ENCODE measurements around the gene CABLES2. TPM values are rescaled to one million over a fixed set of nuclear protein-coding genes. Genes with fewer than 3 reads are reported as not detected.
"Not testable (repeated sequence)": the region's sequence is repeated elsewhere in the genome, so short reads cannot be mapped to it uniquely, and the experiment has no call there.

CABLES2 gene
- total and polyA plus RNA-seq, 2 donors = 2.1 to 5.7 TPM

DNA sequence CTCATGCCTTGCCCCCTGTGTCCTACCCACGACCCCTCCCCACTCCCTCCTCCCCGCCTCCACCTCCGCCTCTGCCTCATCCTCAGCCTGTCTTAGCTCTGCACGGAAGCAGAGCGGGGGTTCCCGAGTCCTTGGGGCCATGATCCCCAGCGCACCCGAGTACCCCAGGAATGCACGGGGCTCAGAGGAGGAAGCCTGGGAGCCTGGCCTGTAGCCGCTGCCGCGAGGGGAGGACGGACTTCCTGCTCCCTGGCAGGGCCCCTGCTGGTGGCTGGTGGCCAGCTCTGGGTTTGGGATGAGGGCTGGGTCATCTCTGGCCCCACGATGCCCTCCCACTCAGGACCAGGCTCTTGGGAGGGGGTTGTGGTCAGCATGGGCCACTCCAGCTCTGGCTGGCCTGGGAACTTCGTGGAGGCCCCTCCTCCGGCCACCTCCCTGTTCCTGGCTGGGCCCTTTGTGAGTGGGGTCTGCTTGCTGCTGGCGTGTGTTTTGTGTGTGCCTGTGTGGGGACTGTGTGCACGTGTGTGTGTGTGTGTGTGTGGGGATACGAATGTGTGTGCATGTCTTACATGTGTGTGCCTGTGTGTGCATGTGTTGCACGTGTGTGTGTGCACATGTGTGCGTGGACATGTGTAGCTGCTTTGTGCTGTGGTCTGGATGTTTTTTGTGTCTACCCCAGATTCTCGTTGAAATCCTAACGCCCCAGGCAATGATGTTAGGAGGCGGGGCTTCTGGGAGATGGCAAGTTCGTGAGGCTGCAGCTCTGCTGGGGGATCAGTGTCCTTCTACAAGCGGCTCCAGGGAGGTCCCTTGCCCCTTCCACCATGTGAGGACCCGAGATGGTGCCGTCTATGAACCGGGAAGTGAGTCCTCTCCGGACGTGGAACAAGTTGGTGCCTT lies 21.6 kb upstream of the CABLES2 start:
- Histone ChIP-seq H3K4me3 (ENCODE audit: low read depth, low read length) (no peak overlapping the region), H3K4me1 (ENCODE audit: insufficient read depth) (no peaks in the 10 kb centered on the region), H3K36me3 (ENCODE audit: insufficient read depth) (no peaks in the 10 kb centered on the region), H3K27ac (ENCODE audit: low read depth) (no peak overlapping the region)
- 61% methylated on average over 31 of the region's 31 CpGs for WGBS
- no peak for DNase-seq (ENCODE audit: extremely low spot score)

DNA sequence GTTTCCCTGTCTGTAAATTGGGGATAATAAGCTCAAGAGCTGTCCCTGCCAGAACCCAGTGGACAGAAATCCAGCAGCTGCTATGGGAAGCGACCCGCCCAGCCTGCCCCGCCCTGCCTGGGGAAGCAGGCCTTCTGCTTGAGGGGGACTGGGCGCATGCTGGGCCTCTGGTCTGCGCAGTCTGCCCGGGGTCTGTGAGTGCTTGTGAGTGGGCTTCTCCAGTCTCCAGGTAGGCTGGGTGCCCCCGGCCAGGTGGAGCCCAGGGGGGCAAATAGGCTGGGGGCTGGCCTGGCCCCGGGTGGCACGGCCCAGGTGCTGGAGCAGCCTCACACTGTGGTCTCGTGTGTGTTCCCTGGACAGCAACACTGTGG lies 20.9 kb upstream of the CABLES2 start:
- H3K4me1 ChIP-seq (ENCODE audit: insufficient read depth) = no peaks in the 10 kb centered on the region
- no peak overlapping the region for H3K4me3 ChIP-seq (ENCODE audit: low read depth, low read length)
- DNase-seq (ENCODE audit: extremely low spot score) = no peak
- no peaks in the 10 kb centered on the region for H3K36me3 ChIP-seq (ENCODE audit: insufficient read depth)
- peak overlapping the region; percentile 64 for H3K27ac ChIP-seq (ENCODE audit: low read depth)
- 77% methylated on average over 10 of the region's 10 CpGs for WGBS

GRCh38 chr20:62427172-62428001 lies 20.3 kb upstream of the CABLES2 start, which contains the start of gene RBBP8NL:
RBBP8NL (minus strand) TSS chr20:62427539; CDS start chr20:62419647, 7,892 bp downstream.
- Histone ChIP-seq H3K4me1 (ENCODE audit: insufficient read depth) (no peaks in the 10 kb centered on the region), H3K36me3 (ENCODE audit: insufficient read depth) (no peaks in the 10 kb centered on the region), H3K27ac (ENCODE audit: low read depth) (peak within 1 kb of the TSS; percentile 64), H3K4me3 (ENCODE audit: low read depth, low read length) (no peak within 1 kb of the TSS)
- 78% methylated on average over 28 of the region's 28 CpGs for WGBS
- peak; percentile 91 for DNase-seq (ENCODE audit: extremely low spot score)

GRCh38 chr20:62426699-62427131 lies 19.6 kb upstream of the CABLES2 start:
- Histone ChIP-seq H3K4me1 (ENCODE audit: insufficient read depth) (no peaks in the 10 kb centered on the region), H3K36me3 (ENCODE audit: insufficient read depth) (no peaks in the 10 kb centered on the region), H3K27ac (ENCODE audit: low read depth) (no peak overlapping the region), H3K4me3 (ENCODE audit: low read depth, low read length) (no peak overlapping the region)
- WGBS = 78% methylated on average over 22 of the region's 22 CpGs
- no peak for DNase-seq (ENCODE audit: extremely low spot score)

GRCh38 chr20:62426059-62426348 lies 18.9 kb upstream of the CABLES2 start:
- not testable (repeated sequence) for DNase-seq (ENCODE audit: extremely low spot score); H3K4me1 ChIP-seq (ENCODE audit: insufficient read depth); H3K36me3 ChIP-seq (ENCODE audit: insufficient read depth); H3K27ac ChIP-seq (ENCODE audit: low read depth); H3K4me3 ChIP-seq (ENCODE audit: low read depth, low read length)
- 98% methylated on average over 4 of the region's 4 CpGs for WGBS

DNA sequence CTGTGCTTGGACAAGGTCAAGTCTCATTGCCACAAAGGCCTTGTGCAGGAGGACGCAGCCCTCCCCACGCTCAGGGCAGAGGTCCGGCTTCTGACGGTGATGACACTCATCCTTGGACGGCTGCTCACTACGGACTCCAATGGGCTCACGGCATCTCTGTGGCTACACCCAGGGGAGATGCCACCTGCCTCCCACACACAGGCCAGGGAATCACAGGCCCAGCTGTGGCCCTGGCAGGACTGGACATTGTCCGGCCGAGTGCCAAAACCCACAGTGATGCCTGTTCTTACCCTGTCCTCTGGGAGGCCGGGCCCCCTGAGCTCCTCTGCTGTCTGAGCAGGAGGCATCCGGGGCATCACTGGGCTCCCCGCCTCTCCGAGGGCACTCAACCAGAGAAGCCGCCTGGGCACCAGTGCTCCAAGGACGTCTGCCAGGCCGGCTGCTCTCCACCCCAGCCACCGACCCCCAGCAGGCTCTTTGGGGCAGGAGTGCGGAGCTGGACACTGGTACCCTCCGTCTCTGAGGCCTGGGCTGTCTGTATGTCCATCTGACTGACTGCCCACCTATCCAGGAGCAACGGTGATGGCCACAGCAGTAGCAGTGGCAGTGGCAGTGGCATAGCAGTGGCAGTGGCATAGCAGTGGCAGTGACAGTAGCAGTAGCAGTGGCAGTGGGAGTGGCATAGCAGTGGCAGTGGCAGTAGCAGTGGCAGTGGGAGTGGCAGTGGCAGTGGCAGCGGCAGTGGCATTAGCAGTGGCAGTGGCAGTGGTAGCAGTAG lies 18.4 kb upstream of the CABLES2 start:
- no peaks in the 10 kb centered on the region for H3K36me3 ChIP-seq (ENCODE audit: insufficient read depth)
- 92% methylated on average over 21 of the region's 21 CpGs for WGBS
- no peak overlapping the region for H3K4me3 ChIP-seq (ENCODE audit: low read depth, low read length)
- H3K4me1 ChIP-seq (ENCODE audit: insufficient read depth) = no peaks in the 10 kb centered on the region
- H3K27ac ChIP-seq (ENCODE audit: low read depth) = no peak overlapping the region
- DNase-seq (ENCODE audit: extremely low spot score) = no peak

DNA sequence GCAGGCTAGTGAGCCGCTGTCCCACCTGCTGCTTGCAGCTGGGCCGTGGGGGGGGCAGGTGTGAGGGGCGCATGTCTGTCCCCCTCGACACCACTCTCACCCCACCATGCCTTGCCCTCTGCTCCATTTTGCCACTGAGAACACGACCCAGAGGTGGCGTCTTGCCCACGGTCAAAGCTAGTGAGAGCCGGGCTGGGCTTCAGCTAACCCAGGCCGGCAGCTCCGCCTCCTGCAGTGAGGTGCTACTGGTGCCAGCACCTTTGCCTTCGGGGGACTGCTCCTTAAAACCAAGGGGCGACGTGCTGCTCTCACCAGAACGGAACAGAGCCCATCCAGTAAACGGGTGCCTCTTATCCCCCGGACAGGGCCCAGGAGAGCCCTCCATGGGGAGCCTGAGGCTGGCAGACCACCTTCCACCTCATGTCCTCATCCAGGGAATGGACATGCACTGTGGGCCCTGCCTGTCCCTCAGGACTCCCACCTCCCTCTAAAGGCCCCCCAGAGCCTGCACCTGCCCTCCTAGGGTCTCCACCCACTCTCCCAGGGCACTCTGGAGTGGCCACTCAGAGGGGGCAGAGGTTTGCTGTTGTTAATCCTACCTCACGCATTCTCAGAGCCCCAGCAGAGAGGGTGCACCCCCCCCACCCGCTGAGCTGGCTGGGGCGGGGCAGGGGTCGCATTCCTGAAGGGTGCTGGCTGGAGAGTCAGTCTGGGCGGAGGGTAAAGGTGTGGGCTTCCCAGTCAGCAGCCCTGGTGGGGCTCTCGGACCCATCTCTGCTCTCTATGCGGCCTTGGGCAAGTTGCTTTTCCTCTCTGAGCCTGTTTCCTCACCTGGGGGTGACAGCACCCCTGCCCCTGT lies 17.4 kb upstream of the CABLES2 start:
- WGBS = 77% methylated on average over 23 of the region's 23 CpGs
- Histone ChIP-seq H3K4me1 (ENCODE audit: insufficient read depth) (no peaks in the 10 kb centered on the region), H3K4me3 (ENCODE audit: low read depth, low read length) (no peak overlapping the region), H3K27ac (ENCODE audit: low read depth) (no peak overlapping the region), H3K36me3 (ENCODE audit: insufficient read depth) (no peaks in the 10 kb centered on the region)
- no peak for DNase-seq (ENCODE audit: extremely low spot score)

DNA sequence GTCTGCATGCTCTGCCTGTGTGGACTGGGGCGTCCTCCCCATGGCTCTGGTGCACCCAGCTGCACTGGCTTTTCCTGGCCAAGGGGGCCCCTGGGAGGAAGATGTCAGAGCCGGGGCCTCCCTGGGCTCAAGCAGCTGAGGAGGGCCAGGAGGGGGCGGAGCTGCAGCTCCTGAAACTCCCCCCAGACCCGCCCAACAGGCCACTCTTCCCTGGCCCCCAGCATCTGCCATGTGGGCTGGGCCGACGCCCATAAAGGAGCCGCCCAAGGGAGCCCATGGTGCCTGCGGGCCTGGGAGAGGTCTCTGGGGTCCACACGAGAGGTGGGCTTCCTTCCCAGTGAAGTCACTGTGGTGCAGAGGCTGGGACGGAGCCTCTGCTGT lies 16.2 kb upstream of the CABLES2 start:
- 53% methylated on average over 10 of the region's 10 CpGs for WGBS
- no peak for DNase-seq (ENCODE audit: extremely low spot score)
- Histone ChIP-seq H3K27ac (ENCODE audit: low read depth) (no peak overlapping the region), H3K4me3 (ENCODE audit: low read depth, low read length) (no peak overlapping the region), H3K4me1 (ENCODE audit: insufficient read depth) (no peaks in the 10 kb centered on the region), H3K36me3 (ENCODE audit: insufficient read depth) (no peaks in the 10 kb centered on the region)

DNA sequence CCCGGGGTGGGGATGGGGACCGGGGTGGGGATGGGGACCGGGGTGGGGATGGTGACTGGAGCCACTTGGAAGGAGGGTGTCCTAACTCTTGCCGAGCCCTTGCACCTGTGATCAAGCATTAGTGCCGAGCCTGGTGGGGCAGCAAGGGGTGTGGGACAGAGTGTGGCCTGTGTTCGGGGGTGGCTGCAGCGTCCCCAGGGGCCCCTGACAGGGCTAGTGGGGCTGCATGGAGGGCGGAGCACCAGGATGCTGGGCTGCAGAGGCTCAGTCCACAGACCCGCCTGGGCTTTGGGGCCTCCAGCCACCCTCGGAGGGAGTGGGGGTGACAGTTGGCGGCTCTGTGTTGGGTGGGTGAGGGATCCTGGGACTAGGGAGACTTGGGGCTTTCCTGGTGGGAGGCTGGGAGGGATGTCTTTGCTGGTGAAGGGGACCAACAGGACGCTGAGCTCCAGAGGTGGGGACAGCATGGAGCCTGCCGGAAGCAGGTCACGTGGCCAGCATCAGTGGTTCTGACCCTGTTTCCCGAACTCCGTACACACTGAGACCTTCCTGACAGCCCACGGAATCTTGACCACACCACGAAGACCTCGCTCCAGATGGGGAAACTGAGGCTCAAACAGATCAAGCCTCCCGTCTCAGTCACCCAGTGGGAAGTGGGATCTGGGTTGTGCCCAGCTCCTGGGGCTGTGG lies 15.7 kb upstream of the CABLES2 start:
- Histone ChIP-seq H3K27ac (ENCODE audit: low read depth) (no peak overlapping the region), H3K4me1 (ENCODE audit: insufficient read depth) (no peaks in the 10 kb centered on the region), H3K36me3 (ENCODE audit: insufficient read depth) (no peaks in the 10 kb centered on the region), H3K4me3 (ENCODE audit: low read depth, low read length) (no peak overlapping the region)
- no peak for DNase-seq (ENCODE audit: extremely low spot score)
- WGBS = 87% methylated on average over 20 of the region's 20 CpGs

DNA sequence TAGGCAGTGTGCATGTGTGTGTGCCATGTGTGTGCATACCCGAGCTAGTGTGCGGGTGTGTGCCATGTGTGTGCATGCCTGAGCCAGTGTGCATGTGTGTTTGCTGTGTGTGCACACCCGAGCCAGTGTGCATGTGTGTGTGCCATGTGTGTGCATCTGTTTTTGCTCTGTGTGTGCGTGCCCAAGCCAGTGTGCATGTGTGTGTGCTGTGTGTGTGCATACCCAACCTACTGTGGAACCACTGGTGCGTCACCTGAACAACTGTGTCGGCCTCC lies 14.6 kb upstream of the CABLES2 start:
- Histone ChIP-seq H3K36me3 (ENCODE audit: insufficient read depth) (no peaks in the 10 kb centered on the region), H3K27ac (ENCODE audit: low read depth) (no peak overlapping the region), H3K4me3 (ENCODE audit: low read depth, low read length) (no peak overlapping the region), H3K4me1 (ENCODE audit: insufficient read depth) (no peaks in the 10 kb centered on the region)
- 88% methylated on average over 6 of the region's 6 CpGs for WGBS
- no peak for DNase-seq (ENCODE audit: extremely low spot score)

DNA sequence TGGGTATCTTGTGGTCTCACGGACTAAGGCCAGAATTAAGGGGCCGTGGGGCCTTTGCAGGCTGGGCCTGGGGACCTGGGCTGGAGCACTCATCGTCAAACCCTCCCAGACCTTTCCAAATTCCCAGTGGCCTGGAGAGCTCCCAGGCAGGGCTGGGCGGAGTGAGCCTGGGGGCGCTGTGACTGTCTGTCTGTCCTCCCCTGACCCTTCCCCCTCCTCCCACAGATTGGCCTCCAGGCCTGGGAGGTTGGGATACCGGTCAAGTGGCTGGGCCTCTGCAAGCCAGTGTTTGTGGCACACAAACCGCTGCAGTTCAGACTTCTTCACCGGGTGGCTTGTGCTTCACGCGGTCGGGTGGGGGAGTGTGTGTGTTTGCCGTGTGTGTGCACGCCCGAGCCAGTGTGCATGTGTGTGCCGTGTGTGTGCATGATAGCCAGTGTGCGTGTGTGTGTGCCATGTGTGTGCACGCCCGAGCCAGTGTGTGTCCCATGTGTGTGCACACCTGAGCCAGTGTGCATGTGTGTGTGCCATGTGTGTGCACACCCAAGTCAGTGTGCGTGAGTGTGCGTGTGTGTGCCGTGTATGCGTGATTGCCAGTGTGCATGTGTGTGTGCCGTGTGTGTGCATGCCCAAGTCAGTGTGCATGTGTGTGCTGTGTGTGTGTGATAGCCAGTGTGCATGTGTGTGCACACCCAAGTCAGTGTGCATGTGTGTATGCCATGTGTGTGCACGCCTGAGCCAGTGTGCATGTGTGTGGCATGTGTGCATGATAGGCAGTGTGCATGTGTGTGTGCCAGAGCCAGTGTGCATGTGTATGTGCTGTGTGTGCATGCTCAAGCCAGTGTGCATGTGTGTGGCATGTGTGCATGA lies 14.0 kb upstream of the CABLES2 start:
- 90% methylated on average over 24 of the region's 24 CpGs for WGBS
- Histone ChIP-seq H3K4me1 (ENCODE audit: insufficient read depth) (no peaks in the 10 kb centered on the region), H3K27ac (ENCODE audit: low read depth) (no peak overlapping the region), H3K4me3 (ENCODE audit: low read depth, low read length) (no peak overlapping the region), H3K36me3 (ENCODE audit: insufficient read depth) (no peaks in the 10 kb centered on the region)
- DNase-seq (ENCODE audit: extremely low spot score) = no peak

- 78% methylated on average over 9 of the region's 9 CpGs for WGBS
- no peak overlapping the region for H3K4me3 ChIP-seq (ENCODE audit: low read depth, low read length)
- no peaks in the 10 kb centered on the region for H3K36me3 ChIP-seq (ENCODE audit: insufficient read depth)
- H3K27ac ChIP-seq (ENCODE audit: low read depth) = no peak overlapping the region
- H3K4me1 ChIP-seq (ENCODE audit: insufficient read depth) = no peaks in the 10 kb centered on the region
- no peak for DNase-seq (ENCODE audit: extremely low spot score)
Measured at GRCh38 chr20:62419759-62420158, 12.7 kb upstream of the CABLES2 start.
